Raji (cell line): ENCODE results near the gene EIF4G3.

Source experiments
- POLR2A ChIP-seq: IDR thresholded peaks from 2 replicates; pipeline ENCODE4 v1.6.1; 2011; ENCODE audit warnings: low read depth, low read length, control low read depth; ENCODE audit not compliant: insufficient read depth

The EIF4G3 gene

GRCh38 chr1:20972855-20973254 is 203.8 kb downstream of the EIF4G3 start:
- TF ChIP-seq POLR2A = no peak

GRCh38 chr1:20964540-20965484 is 211.9 kb downstream of the EIF4G3 start:
- no peak for TF ChIP-seq POLR2A

GRCh38 chr1:20962576-20963258 is 214.0 kb downstream of the EIF4G3 start:
- TF ChIP-seq POLR2A = no peak

- TF ChIP-seq POLR2A = no peak
Measured at GRCh38 chr1:20958430-20958829, 218.3 kb downstream of the EIF4G3 start.

- TF ChIP-seq POLR2A = no peak
Measured at GRCh38 chr1:20956272-20956671, 220.4 kb downstream of the EIF4G3 start.

GRCh38 chr1:20950679-20951078 is 226.0 kb downstream of the EIF4G3 start:
- TF ChIP-seq POLR2A = no peak

- TF ChIP-seq POLR2A = no peak
Measured at GRCh38 chr1:20949871-20950590, 226.7 kb downstream of the EIF4G3 start.

- TF ChIP-seq POLR2A = no peak
Measured at GRCh38 chr1:20948101-20948500, 228.6 kb downstream of the EIF4G3 start.

- TF ChIP-seq POLR2A = no peak
Measured at GRCh38 chr1:20947409-20947808, 229.3 kb downstream of the EIF4G3 start.

- no peak for TF ChIP-seq POLR2A
Measured at GRCh38 chr1:20936621-20937020, 240.1 kb downstream of the EIF4G3 start.

GRCh38 chr1:20936216-20936615 is 240.5 kb downstream of the EIF4G3 start:
- TF ChIP-seq POLR2A = no peak

- TF ChIP-seq POLR2A = no peak
Measured at GRCh38 chr1:20935717-20936116, 241.0 kb downstream of the EIF4G3 start.

- no peak for TF ChIP-seq POLR2A
Measured at GRCh38 chr1:20932437-20932977, 244.2 kb downstream of the EIF4G3 start.

- no peak for TF ChIP-seq POLR2A
Measured at GRCh38 chr1:20931930-20932436, 244.7 kb downstream of the EIF4G3 start.

- TF ChIP-seq POLR2A = no peak
Measured at GRCh38 chr1:20930427-20930826, 246.3 kb downstream of the EIF4G3 start.
